Endothelial cell of umbilical vein (primary cell): ENCODE measurements around the gene ANKDD1A.

Experiments
- CTCF ChIP-seq, 2 donors: IDR thresholded peaks; 1 replicate in 1 of 2; 2 replicates in 1 of 2; pipeline ENCODE4 v1.5.1; 2011; ENCODE audit warnings: low read length in 2 of 2, mild to moderate bottlenecking in 2 of 2, moderate library complexity in 2 of 2, control low read depth in 1 of 2, inconsistent platforms in 1 of 2, low read depth in 1 of 2; ENCODE audit not compliant: insufficient read depth in 1 of 2; ENCODE audit errors: extremely low read depth in 1 of 2
- EZH2 ChIP-seq: IDR thresholded peaks from 2 replicates; pipeline ENCODE4 v1.6.1; 2012; ENCODE audit warnings: borderline replicate concordance, low read depth, mild to moderate bottlenecking, moderate library complexity, low read length, inconsistent platforms; ENCODE audit not compliant: severe bottlenecking
- FOS ChIP-seq: IDR thresholded peaks from 2 replicates; pipeline ENCODE4 v1.6.1; 2011; ENCODE audit warnings: mild to moderate bottlenecking, low read length, moderate library complexity, borderline replicate concordance; ENCODE audit not compliant: insufficient read depth
- GATA2 ChIP-seq: IDR thresholded peaks from 2 replicates; pipeline ENCODE4 v1.7.0; 2011; ENCODE audit warnings: low read depth, mild to moderate bottlenecking, moderate library complexity, mixed read lengths, low read length; ENCODE audit not compliant: insufficient read length, insufficient read depth
- JUN ChIP-seq: IDR thresholded peaks from 2 replicates; pipeline ENCODE4 v1.6.1; 2011; ENCODE audit warnings: borderline replicate concordance, low read depth; ENCODE audit not compliant: insufficient read length, insufficient read depth
- MYC ChIP-seq: IDR thresholded peaks from one replicate; pipeline ENCODE4 v1.6.1; 2011; ENCODE audit warnings: mild to moderate bottlenecking, low read depth, low read length
- POLR2A ChIP-seq: IDR thresholded peaks from 2 replicates; pipeline ENCODE4 v1.6.1; 2012; ENCODE audit warnings: low read depth, mild to moderate bottlenecking, control low read depth, low read length
- POLR2AphosphoS5 ChIP-seq: IDR thresholded peaks from 2 replicates; pipeline ENCODE4 v1.6.1; 2012; ENCODE audit warnings: low read depth, mild to moderate bottlenecking, control low read depth, low read length, moderate library complexity; ENCODE audit not compliant: insufficient read depth
- TF ChIP-seq, protein P1 (sequence below): IDR thresholded peaks from 2 replicates; pipeline ENCODE4 v1.6.1; 2011; ENCODE audit not compliant: insufficient read depth, insufficient read length

GRCh38 chr15:64878705-64879104 lies 33.0 kb upstream of the ANKDD1A start:
- TF ChIP-seq, protein P1, sequence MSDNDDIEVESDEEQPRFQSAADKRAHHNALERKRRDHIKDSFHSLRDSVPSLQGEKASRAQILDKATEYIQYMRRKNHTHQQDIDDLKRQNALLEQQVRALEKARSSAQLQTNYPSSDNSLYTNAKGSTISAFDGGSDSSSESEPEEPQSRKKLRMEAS, result no peak
- TF ChIP-seq CTCF (IDR thresholded peaks at IDR 0.05; ENCODE audit: extremely low read depth in 1 of 2, insufficient read depth in 1 of 2, low read depth in 1 of 2, low read length in 2 of 2) (no peak), EZH2 (no peak), JUN (no peak), MYC (no peak), POLR2AphosphoS5 (no peak), POLR2A (no peak), GATA2 (no peak), FOS (no peak)
